Measurements from ENCODE around the gene ALOXE3. TPM values are rescaled to one million over a fixed set of nuclear protein-coding genes. Genes with fewer than 3 reads are reported as not detected.

The ALOXE3 gene
- total RNA-seq, 1 donor from 2014 or later, result not detected

GRCh38 chr17:8131844-8132441 is 13.6 kb upstream of the ALOXE3 start:
- peaks cover 4 to 5% (median 5%) of the 10 kb centered on the region in 3 donors for H3K4me1 ChIP-seq (ENCODE audit: control insufficient read depth in 3 of 3, insufficient read depth in 3 of 3, low read length in 3 of 3)
- no peak overlapping the region for H3K4me3 ChIP-seq (ENCODE audit: low read length in 3 of 3)
- no peak overlapping the region for H3K9ac ChIP-seq (ENCODE audit: low read depth in 1 of 3, low read length in 3 of 3)
- no peaks in the 10 kb centered on the region for H3K9me3 ChIP-seq (ENCODE audit: control insufficient read depth in 3 of 3, low read length in 3 of 3)
- no peaks in the 10 kb centered on the region for H3K27me3 ChIP-seq (ENCODE audit: control insufficient read depth in 3 of 3, insufficient read depth in 3 of 3, low read length in 3 of 3)
- no peaks in the 10 kb centered on the region for H3K36me3 ChIP-seq (ENCODE audit: control insufficient read depth in 3 of 3, insufficient read depth in 3 of 3, low read length in 3 of 3)
- no peak overlapping the region for H3K27ac ChIP-seq (ENCODE audit: low read depth, low read length)

GRCh38 chr17:8128125-8128784 is 9.9 kb upstream of the ALOXE3 start:
- Histone ChIP-seq H3K4me1 (ENCODE audit: control insufficient read depth in 3 of 3, insufficient read depth in 3 of 3, low read length in 3 of 3) (peaks cover 35 to 37% (median 36%) of the 10 kb centered on the region in 3 donors), H3K36me3 (ENCODE audit: control insufficient read depth in 3 of 3, insufficient read depth in 3 of 3, low read length in 3 of 3) (no peaks in the 10 kb centered on the region), H3K9ac (ENCODE audit: low read depth in 1 of 3, low read length in 3 of 3) (no peak overlapping the region), H3K27me3 (ENCODE audit: control insufficient read depth in 3 of 3, insufficient read depth in 3 of 3, low read length in 3 of 3) (peaks cover 0 to 23% (median 22%) of the 10 kb centered on the region in 3 donors), H3K9me3 (ENCODE audit: control insufficient read depth in 3 of 3, low read length in 3 of 3) (no peaks in the 10 kb centered on the region), H3K27ac (ENCODE audit: low read depth, low read length) (no peak overlapping the region), H3K4me3 (ENCODE audit: low read length in 3 of 3) (no peak overlapping the region)

GRCh38 chr17:8126491-8127066 is 8.3 kb upstream of the ALOXE3 start:
- H3K4me1 ChIP-seq (ENCODE audit: control insufficient read depth in 3 of 3, insufficient read depth in 3 of 3, low read length in 3 of 3), result peaks cover 48 to 52% (median 51%) of the 10 kb centered on the region in 3 donors
- peak overlapping the region; percentile 44 for H3K27ac ChIP-seq (ENCODE audit: low read depth, low read length)
- peak overlapping the region; percentile 71 to 79 (median 78) for H3K4me3 ChIP-seq (ENCODE audit: low read length in 3 of 3)
- peaks cover 4 to 32% (median 32%) of the 10 kb centered on the region in 3 donors for H3K27me3 ChIP-seq (ENCODE audit: control insufficient read depth in 3 of 3, insufficient read depth in 3 of 3, low read length in 3 of 3)
- no peaks in the 10 kb centered on the region for H3K9me3 ChIP-seq (ENCODE audit: control insufficient read depth in 3 of 3, low read length in 3 of 3)
- peak overlapping the region; percentile 56 to 79 (median 74) for H3K9ac ChIP-seq (ENCODE audit: low read depth in 1 of 3, low read length in 3 of 3)
- no peaks in the 10 kb centered on the region for H3K36me3 ChIP-seq (ENCODE audit: control insufficient read depth in 3 of 3, insufficient read depth in 3 of 3, low read length in 3 of 3)

GRCh38 chr17:8125947-8126490 is 7.7 kb upstream of the ALOXE3 start:
- no peaks in the 10 kb centered on the region for H3K36me3 ChIP-seq (ENCODE audit: control insufficient read depth in 3 of 3, insufficient read depth in 3 of 3, low read length in 3 of 3)
- peaks cover 50 to 54% (median 54%) of the 10 kb centered on the region in 3 donors for H3K4me1 ChIP-seq (ENCODE audit: control insufficient read depth in 3 of 3, insufficient read depth in 3 of 3, low read length in 3 of 3)
- H3K9ac ChIP-seq (ENCODE audit: low read depth in 1 of 3, low read length in 3 of 3), result peak overlapping the region; percentile 48 to 64 (median 52)
- H3K4me3 ChIP-seq (ENCODE audit: low read length in 3 of 3), result peak overlapping the region; percentile 71 to 79 (median 78)
- H3K9me3 ChIP-seq (ENCODE audit: control insufficient read depth in 3 of 3, low read length in 3 of 3), result no peaks in the 10 kb centered on the region
- H3K27me3 ChIP-seq (ENCODE audit: control insufficient read depth in 3 of 3, insufficient read depth in 3 of 3, low read length in 3 of 3), result peaks cover 4 to 34% (median 32%) of the 10 kb centered on the region in 3 donors
- peak overlapping the region; percentile 30 for H3K27ac ChIP-seq (ENCODE audit: low read depth, low read length)

GRCh38 chr17:8125154-8125946 is 7.0 kb upstream of the ALOXE3 start:
- H3K4me1 ChIP-seq (ENCODE audit: control insufficient read depth in 3 of 3, insufficient read depth in 3 of 3, low read length in 3 of 3), result peaks cover 56 to 61% (median 60%) of the 10 kb centered on the region in 3 donors
- H3K36me3 ChIP-seq (ENCODE audit: control insufficient read depth in 3 of 3, insufficient read depth in 3 of 3, low read length in 3 of 3), result no peaks in the 10 kb centered on the region
- H3K27me3 ChIP-seq (ENCODE audit: control insufficient read depth in 3 of 3, insufficient read depth in 3 of 3, low read length in 3 of 3), result peaks cover 4 to 39% (median 32%) of the 10 kb centered on the region in 3 donors
- peak overlapping the region; percentile 71 to 79 (median 78) for H3K4me3 ChIP-seq (ENCODE audit: low read length in 3 of 3)
- peak overlapping the region in 2 of 3 donors; percentile 52 to 64 for H3K9ac ChIP-seq (ENCODE audit: low read depth in 1 of 3, low read length in 3 of 3)
- no peaks in the 10 kb centered on the region for H3K9me3 ChIP-seq (ENCODE audit: control insufficient read depth in 3 of 3, low read length in 3 of 3)
- peak overlapping the region; percentile 30 for H3K27ac ChIP-seq (ENCODE audit: low read depth, low read length)

GRCh38 chr17:8124350-8125153 is 6.2 kb upstream of the ALOXE3 start:
- Histone ChIP-seq H3K9me3 (ENCODE audit: control insufficient read depth in 3 of 3, low read length in 3 of 3) (no peaks in the 10 kb centered on the region), H3K36me3 (ENCODE audit: control insufficient read depth in 3 of 3, insufficient read depth in 3 of 3, low read length in 3 of 3) (no peaks in the 10 kb centered on the region), H3K27me3 (ENCODE audit: control insufficient read depth in 3 of 3, insufficient read depth in 3 of 3, low read length in 3 of 3) (peaks cover 4 to 39% (median 32%) of the 10 kb centered on the region in 3 donors), H3K4me3 (ENCODE audit: low read length in 3 of 3) (peak overlapping the region; percentile 58 to 79 (median 67)), H3K27ac (ENCODE audit: low read depth, low read length) (no peak overlapping the region), H3K9ac (ENCODE audit: low read depth in 1 of 3, low read length in 3 of 3) (peak overlapping the region in 2 of 3 donors; percentile 6 to 40), H3K4me1 (ENCODE audit: control insufficient read depth in 3 of 3, insufficient read depth in 3 of 3, low read length in 3 of 3) (peaks cover 59 to 65% (median 61%) of the 10 kb centered on the region in 3 donors)

- H3K9me3 ChIP-seq (ENCODE audit: control insufficient read depth in 3 of 3, low read length in 3 of 3), result no peaks in the 10 kb centered on the region
- H3K27ac ChIP-seq (ENCODE audit: low read depth, low read length), result no peak within 1 kb of the TSS
- peaks cover 59 to 66% (median 61%) of the 10 kb centered on the region in 3 donors for H3K4me1 ChIP-seq (ENCODE audit: control insufficient read depth in 3 of 3, insufficient read depth in 3 of 3, low read length in 3 of 3)
- H3K9ac ChIP-seq (ENCODE audit: low read depth in 1 of 3, low read length in 3 of 3), result peak within 1 kb of the TSS; percentile 45 to 70 (median 63)
- no peaks in the 10 kb centered on the region for H3K36me3 ChIP-seq (ENCODE audit: control insufficient read depth in 3 of 3, insufficient read depth in 3 of 3, low read length in 3 of 3)
- peak within 1 kb of the TSS; percentile 67 to 79 (median 67) for H3K4me3 ChIP-seq (ENCODE audit: low read length in 3 of 3)
- H3K27me3 ChIP-seq (ENCODE audit: control insufficient read depth in 3 of 3, insufficient read depth in 3 of 3, low read length in 3 of 3), result peaks cover 4 to 39% (median 32%) of the 10 kb centered on the region in 3 donors
Observed at GRCh38 chr17:8123695-8124349, 5.5 kb upstream of the ALOXE3 start, which contains the start of gene HES7. HES7 (minus strand) TSS chr17:8124106; CDS start chr17:8124084, 22 bp downstream.

- Histone ChIP-seq H3K36me3 (ENCODE audit: control insufficient read depth in 3 of 3, insufficient read depth in 3 of 3, low read length in 3 of 3) (no peaks in the 10 kb centered on the region), H3K27ac (ENCODE audit: low read depth, low read length) (no peak overlapping the region), H3K9me3 (ENCODE audit: control insufficient read depth in 3 of 3, low read length in 3 of 3) (no peaks in the 10 kb centered on the region), H3K4me1 (ENCODE audit: control insufficient read depth in 3 of 3, insufficient read depth in 3 of 3, low read length in 3 of 3) (peaks cover 64 to 74% (median 67%) of the 10 kb centered on the region in 3 donors), H3K27me3 (ENCODE audit: control insufficient read depth in 3 of 3, insufficient read depth in 3 of 3, low read length in 3 of 3) (peaks cover 4 to 43% (median 32%) of the 10 kb centered on the region in 3 donors), H3K9ac (ENCODE audit: low read depth in 1 of 3, low read length in 3 of 3) (peak overlapping the region; percentile 45 to 70 (median 63)), H3K4me3 (ENCODE audit: low read length in 3 of 3) (peak overlapping the region; percentile 67 to 79 (median 67))
Observed at GRCh38 chr17:8122924-8123694, 4.8 kb upstream of the ALOXE3 start.
